Activated CD4-positive, alpha-beta T cell treated with anti-CD3 and anti-CD28 coated beads, Interleukin-2, amount 50 U/mL, for 24 hours (primary cell): Measurements from ENCODE around the gene ANKIB1.
"Not testable (repeated sequence)": the region's sequence is repeated elsewhere in the genome, so short reads cannot be mapped to it uniquely, and the experiment has no call there.

Experiments
- DNase-seq, 2 donors: peaks; one replicate each; pipeline ENCODE4 v3.0.0-alpha.2; 2020; ENCODE audit warnings: low read depth in 1 of 2, low spot score in 1 of 2

The ANKIB1 gene

GRCh38 chr7:92400013-92400412 lies 154.2 kb downstream of the ANKIB1 start:
- DNase-seq = no peak

- no peak for DNase-seq
These were observed 157.4 kb downstream of the ANKIB1 start for GRCh38 chr7:92402920-92403759.

DNA sequence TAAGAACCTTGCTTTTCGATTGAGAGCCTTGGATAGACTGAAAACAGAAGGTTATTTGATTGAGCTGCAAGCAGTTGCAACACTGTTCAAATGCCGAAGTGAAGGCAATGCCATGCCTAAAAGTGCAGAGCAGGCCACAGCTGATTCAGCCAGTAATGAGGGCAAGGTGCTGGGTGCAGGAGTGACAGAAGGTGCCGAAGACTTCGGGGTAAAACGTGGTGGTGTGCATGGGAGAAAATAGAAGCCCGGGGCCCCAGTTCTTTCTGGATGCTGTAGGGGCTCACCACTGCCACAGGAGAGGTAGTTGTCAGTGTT lies 157.9 kb downstream of the ANKIB1 start:
- no peak for DNase-seq

DNA sequence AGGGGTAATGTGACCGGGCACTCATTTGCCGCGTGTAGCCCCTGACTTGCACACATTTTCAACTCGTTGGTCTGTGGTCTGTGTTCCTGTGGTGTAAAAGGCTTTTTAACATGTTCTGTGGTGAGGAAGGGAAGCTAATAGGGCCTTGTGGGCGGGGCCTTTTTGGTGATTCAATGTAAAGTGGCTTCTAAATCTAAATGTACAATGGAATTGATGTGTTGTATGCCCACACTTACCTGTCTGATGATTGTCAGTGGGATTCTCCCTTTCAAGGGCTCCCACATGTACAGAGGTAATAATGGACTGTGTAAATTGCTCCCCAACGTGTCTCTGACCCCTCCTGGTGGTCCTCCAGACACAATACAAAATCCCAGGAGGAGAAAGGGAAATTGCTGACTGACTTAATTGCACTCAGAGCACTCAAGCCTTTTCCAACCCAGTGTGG lies 158.4 kb downstream of the ANKIB1 start:
- DNase-seq = peak in 1 of 2 donors; percentile 7

DNA sequence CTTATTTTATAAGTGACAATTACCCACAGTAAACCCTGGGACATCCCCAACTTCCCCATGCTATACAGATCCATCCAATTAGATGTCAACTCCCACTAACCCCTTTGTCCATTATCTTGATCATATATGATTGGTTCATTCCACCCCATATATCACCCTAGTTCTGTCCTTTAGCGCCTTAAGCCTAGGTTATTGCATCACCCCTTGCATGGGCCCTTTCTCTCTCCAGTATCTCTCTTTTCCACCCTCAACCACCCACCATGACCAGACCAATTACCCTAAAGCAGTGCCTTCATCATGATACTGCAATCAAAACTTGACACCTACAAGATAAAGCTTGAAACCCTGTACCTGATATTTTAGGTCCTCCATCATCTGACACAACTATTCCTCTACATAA lies 163.6 kb downstream of the ANKIB1 start:
- no peak for DNase-seq

DNA sequence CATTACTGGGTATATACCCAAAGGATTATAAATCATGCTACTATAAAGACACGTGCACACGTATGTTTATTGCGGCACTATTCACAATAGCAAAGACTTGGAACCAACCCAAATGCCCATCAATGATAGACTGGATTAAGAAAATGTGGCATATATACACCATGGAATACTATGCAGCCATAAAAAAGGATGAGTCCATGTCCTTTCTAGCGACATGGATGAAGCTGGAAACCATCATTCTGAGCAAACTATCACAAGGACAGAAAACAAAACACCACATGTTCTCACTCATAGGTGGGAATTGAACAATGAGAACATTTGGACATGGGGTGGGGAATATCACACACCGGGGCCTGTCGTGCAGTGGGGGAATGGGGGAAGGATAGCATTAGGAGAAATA lies 164.4 kb downstream of the ANKIB1 start:
- not testable (repeated sequence) for DNase-seq

DNA sequence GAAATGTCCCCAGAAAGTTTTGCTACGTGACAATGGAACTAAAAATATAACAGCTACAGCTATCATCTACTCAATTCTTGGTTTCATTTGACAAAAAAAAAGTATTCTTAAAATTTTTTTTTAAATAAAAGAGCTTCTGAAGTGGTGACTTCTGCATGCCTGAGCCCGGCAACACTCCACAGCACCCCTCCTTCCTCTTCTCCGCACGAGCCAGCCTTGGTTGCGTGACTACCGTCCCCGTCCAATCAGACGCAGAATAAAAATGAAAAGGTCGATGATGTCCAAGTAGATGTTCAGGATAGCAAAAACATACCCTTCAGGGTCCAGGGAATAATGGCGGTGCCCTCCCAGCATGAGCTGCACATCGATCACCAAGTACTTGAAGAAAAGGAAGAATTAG lies 167.0 kb downstream of the ANKIB1 start:
- DNase-seq = no peak

DNA sequence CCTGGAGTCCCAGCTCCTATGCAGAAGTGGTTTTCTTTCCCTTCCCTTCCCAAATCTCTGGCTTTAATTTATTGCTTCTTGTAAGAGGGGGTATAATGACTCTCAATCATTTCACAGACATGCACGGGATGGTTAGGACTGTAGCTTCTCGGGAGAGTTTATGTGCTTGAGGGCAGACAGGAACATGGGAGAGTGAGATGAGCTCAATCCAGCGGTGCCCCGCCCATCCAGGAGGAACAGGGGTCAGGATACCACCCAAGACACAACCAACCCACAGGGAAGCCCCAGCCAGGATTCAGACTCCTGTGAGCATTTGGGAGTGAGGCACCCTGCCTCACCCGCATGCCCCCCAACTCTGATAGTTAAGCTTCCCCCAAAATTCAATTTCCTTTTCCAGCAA lies 167.8 kb downstream of the ANKIB1 start:
- DNase-seq = no peak

DNA sequence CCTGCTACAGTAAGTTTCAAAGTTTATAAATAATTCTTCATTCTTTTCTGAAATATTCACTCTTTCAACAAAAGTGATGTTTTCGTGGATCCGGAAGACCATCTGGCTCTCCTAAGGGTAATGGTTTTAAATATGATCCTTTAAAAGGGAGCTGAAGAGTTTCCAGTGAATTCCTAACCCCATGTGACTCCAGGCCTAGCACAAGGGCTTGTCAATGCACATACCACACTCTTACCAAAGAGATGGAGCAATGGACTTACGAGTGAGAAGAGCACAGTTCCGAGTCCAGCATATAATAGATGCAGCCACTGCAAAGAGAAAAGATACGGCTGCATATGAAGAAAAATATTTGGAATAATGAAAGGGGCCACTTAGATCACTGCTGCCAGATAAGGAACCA lies 169.5 kb downstream of the ANKIB1 start:
- DNase-seq = no peak

- DNase-seq = no peak
These were observed 172.1 kb downstream of the ANKIB1 start for GRCh38 chr7:92417913-92418312.

DNA sequence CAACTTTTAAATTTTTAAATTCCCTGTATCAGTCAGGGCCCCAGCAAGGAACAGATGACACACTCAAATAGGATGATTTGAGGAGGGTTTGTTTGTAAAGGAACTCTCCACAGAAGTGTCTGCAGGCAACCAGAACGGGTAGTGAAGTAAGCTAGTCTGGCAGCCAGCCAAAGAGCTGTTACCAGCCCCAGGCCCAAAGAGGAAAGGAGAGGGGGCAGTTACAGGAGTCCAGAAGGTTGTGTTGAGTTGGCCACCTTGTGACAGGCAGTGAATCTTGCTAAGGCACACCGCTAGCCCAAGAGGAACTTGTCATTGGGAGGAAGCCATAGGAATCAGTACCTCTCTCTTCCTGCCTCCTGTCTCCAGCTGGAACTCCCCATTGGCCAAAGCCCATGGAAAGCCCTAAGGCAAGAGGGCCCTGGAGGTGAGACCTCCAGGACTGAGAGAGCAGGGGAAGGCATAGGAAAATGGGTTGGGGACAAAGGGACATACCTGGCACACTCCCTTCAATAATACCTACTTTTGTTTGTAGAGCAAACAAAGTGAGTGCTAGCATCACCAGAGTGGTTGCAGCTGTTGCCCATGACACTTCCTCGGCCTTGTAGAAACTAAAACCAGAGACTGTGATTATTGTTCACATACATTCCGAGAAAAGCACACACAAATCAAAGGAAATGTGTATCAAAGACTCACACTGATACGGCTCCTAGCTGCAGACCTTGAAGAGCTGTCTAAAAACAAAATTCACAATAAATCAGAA lies 176.1 kb downstream of the ANKIB1 start:
- DNase-seq = no peak

- DNase-seq = no peak
These were observed 177.2 kb downstream of the ANKIB1 start for GRCh38 chr7:92422926-92423325.

- no peak for DNase-seq
These were observed 177.9 kb downstream of the ANKIB1 start for GRCh38 chr7:92423710-92424131.

- DNase-seq = no peak
These were observed 179.7 kb downstream of the ANKIB1 start for GRCh38 chr7:92425311-92425947.

GRCh38 chr7:92427193-92427592 lies 181.4 kb downstream of the ANKIB1 start:
- DNase-seq = no peak

DNA sequence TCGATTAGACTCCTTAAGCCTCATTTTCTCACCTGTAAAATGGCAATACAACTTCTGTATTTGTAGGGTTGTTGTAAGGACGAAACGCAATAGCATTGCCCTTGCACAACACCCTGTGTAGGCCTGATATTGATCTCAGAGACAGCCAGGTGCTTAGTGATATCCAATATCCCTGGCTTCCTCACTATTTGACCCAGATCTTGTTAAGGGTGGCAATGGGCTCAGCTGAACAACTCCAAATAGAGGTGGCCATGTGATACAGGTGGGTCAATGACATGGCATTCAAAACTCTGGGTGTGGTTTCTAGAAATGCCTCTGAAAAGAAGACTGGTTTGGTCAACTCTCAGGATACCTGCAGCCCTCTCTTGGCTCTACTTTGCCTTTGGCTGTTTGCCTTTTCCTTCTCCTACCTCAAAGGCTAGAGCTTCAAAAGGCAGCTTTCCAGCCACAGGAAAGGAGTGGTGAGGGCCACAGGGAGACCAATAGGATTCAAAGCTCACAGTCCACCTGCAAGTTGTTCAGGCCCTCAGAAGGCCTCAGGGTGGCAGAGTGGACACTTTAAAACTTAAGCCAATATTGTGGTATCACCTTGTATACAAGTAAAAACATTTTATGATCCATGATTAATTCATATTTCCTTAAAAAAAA lies 186.6 kb downstream of the ANKIB1 start:
- DNase-seq = no peak

- no peak for DNase-seq
These were observed 187.2 kb downstream of the ANKIB1 start for GRCh38 chr7:92433019-92433418.

DNA sequence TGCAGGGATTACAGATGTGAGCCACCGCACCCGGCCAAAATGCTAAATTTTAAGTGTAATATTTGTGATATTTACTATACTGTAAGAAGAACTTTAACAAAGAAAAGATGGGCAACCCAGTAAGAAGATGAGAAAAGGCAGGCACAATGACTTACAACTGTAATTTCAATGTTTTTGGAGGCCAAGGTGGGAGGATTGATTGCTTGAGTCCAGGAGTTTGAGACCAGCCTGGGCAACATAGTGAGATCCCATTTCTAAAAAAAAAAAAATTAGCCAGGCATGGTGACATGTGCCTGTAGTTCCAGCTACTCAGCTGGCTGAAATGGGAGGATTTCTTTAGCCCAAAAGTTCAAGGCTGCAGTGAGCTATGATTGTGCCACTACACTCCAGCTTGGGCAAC lies 189.8 kb downstream of the ANKIB1 start:
- no peak for DNase-seq

GRCh38 chr7:92436612-92437445 lies 191.1 kb downstream of the ANKIB1 start:
- DNase-seq = no peak

- DNase-seq = no peak
These were observed 192.2 kb downstream of the ANKIB1 start for GRCh38 chr7:92437956-92438491.
